Endothelial cell of umbilical vein (primary cell): ENCODE results near the gene RIMBP2. TPM values are rescaled to one million over a fixed set of nuclear protein-coding genes. Genes with fewer than 3 reads are reported as not detected.

ENCODE experiments used
- BruUV-seq: library from RNA; stranded (reverse); fragments of 400-500 nt; replicated peaks from 2 replicates; lab custom pipeline; 2021; lab: Mats Ljungman, UMichigan
- CTCF ChIA-PET: fragments of 300-600, 350-600 bp; sonication (Branson Sonifier 250); formaldehyde crosslinking; loops from one replicate; lab custom pipeline; 2021; ENCODE audit warnings: antibody characterized with exemption, inconsistent platforms; lab: Charles Lee
- POLR2A ChIA-PET: fragments of 300-600, 350-600 bp; sonication (Branson Sonifier 250); formaldehyde crosslinking; loops from one replicate; lab custom pipeline; 2021; ENCODE audit warnings: antibody characterized with exemption, inconsistent platforms; lab: Charles Lee
- DNase-seq: peaks from one replicate; pipeline ENCODE4 v3.0.0-alpha.2; 2011; ENCODE audit warnings: low read depth, low spot score
- FAIRE-seq: peaks from 2 replicates; lab custom pipeline; 2011; peaks lifted over from hg19 to GRCh38; lab: Jason Lieb, UNC
- H2AFZ ChIP-seq: 2 replicates; pipeline ENCODE4 v1.6.0; 2012; ENCODE audit warnings: low read depth, low read length, control low read depth, inconsistent platforms
- H3K27ac ChIP-seq: 2 replicates; pipeline ENCODE4 v1.5.1; 2011; ENCODE audit warnings: low read depth, mild to moderate bottlenecking, control low read depth, low read length, moderate library complexity; ENCODE audit not compliant: insufficient read depth
- H3K27me3 ChIP-seq, 2 experiments: 2 replicates each; pipeline versions ENCODE4 v1.6.0 to v1.6.1; 2011; ENCODE audit warnings: low read length in 2 of 2, mixed read lengths in 1 of 2; ENCODE audit not compliant: control insufficient read depth in 2 of 2, insufficient read depth in 2 of 2
- H3K36me3 ChIP-seq, 2 experiments: 2 replicates in 1 of 2; 3 replicates in 1 of 2; pipeline ENCODE4 v1.5.1; 2011; ENCODE audit warnings: low read length in 2 of 2, mild to moderate bottlenecking in 1 of 2, moderate library complexity in 1 of 2; ENCODE audit not compliant: control insufficient read depth in 2 of 2, insufficient read depth in 2 of 2; ENCODE audit errors: extremely low read depth in 1 of 2
- H3K4me1 ChIP-seq: 3 replicates; pipeline ENCODE4 v1.5.1; 2011; ENCODE audit warnings: mild to moderate bottlenecking, low read length; ENCODE audit not compliant: control insufficient read depth, insufficient read depth; ENCODE audit errors: extremely low read depth
- H3K4me2 ChIP-seq: 2 replicates; pipeline ENCODE4 v1.6.1; 2011; ENCODE audit warnings: low read length, control low read depth, mixed read lengths; ENCODE audit not compliant: insufficient read depth
- H3K4me3 ChIP-seq, 3 experiments: fragments of 200-600 bp in 1 of 3; sonication (generic), shearing (Covaris generic) in 1 of 3; replicated peaks in 1 of 3; 2 replicates each; pipeline ENCODE4 v1.5.1; 2011 to 2016; ENCODE audit warnings: control low read depth in 3 of 3, low read length in 3 of 3, mild to moderate bottlenecking in 2 of 3, inconsistent platforms in 1 of 3, low read depth in 1 of 3, moderate library complexity in 1 of 3; ENCODE audit not compliant: insufficient read depth in 1 of 3
- H3K79me2 ChIP-seq: 2 replicates; pipeline ENCODE4 v1.6.0; 2012; ENCODE audit warnings: low read length, inconsistent platforms; ENCODE audit not compliant: control insufficient read depth, insufficient read depth
- H3K9ac ChIP-seq: replicated peaks from 2 replicates; pipeline ENCODE3; 2011; ENCODE audit warnings: low read length, control low read depth; ENCODE audit not compliant: insufficient read depth; ENCODE audit errors: extremely low read depth
- H3K9me1 ChIP-seq: replicated peaks from 3 replicates; pipeline ENCODE4 v1.6.0; 2011; ENCODE audit warnings: mild to moderate bottlenecking, low read length; ENCODE audit not compliant: control insufficient read depth, insufficient read depth; ENCODE audit errors: extremely low read depth
- H3K9me3 ChIP-seq: replicated peaks from 2 replicates; pipeline ENCODE4 v1.5.1; 2012; ENCODE audit warnings: low read length, inconsistent platforms; ENCODE audit not compliant: control insufficient read depth, insufficient read depth
- H4K20me1 ChIP-seq: replicated peaks from 2 replicates; pipeline ENCODE3; 2011; ENCODE audit warnings: mild to moderate bottlenecking, low read length; ENCODE audit not compliant: control insufficient read depth, insufficient read depth; ENCODE audit errors: extremely low read depth
- CTCF ChIP-seq, 2 donors: IDR thresholded peaks; 1 replicate in 1 of 2; 2 replicates in 1 of 2; pipeline ENCODE4 v1.5.1; 2011; ENCODE audit warnings: low read length in 2 of 2, mild to moderate bottlenecking in 2 of 2, moderate library complexity in 2 of 2, control low read depth in 1 of 2, inconsistent platforms in 1 of 2, low read depth in 1 of 2; ENCODE audit not compliant: insufficient read depth in 1 of 2; ENCODE audit errors: extremely low read depth in 1 of 2
- EZH2 ChIP-seq: IDR thresholded peaks from 2 replicates; pipeline ENCODE4 v1.6.1; 2012; ENCODE audit warnings: borderline replicate concordance, low read depth, mild to moderate bottlenecking, moderate library complexity, low read length, inconsistent platforms; ENCODE audit not compliant: severe bottlenecking
- FOS ChIP-seq: IDR thresholded peaks from 2 replicates; pipeline ENCODE4 v1.6.1; 2011; ENCODE audit warnings: mild to moderate bottlenecking, low read length, moderate library complexity, borderline replicate concordance; ENCODE audit not compliant: insufficient read depth
- GATA2 ChIP-seq: IDR thresholded peaks from 2 replicates; pipeline ENCODE4 v1.7.0; 2011; ENCODE audit warnings: low read depth, mild to moderate bottlenecking, moderate library complexity, mixed read lengths, low read length; ENCODE audit not compliant: insufficient read length, insufficient read depth
- JUN ChIP-seq: IDR thresholded peaks from 2 replicates; pipeline ENCODE4 v1.6.1; 2011; ENCODE audit warnings: borderline replicate concordance, low read depth; ENCODE audit not compliant: insufficient read length, insufficient read depth
- MYC ChIP-seq: IDR thresholded peaks from one replicate; pipeline ENCODE4 v1.6.1; 2011; ENCODE audit warnings: mild to moderate bottlenecking, low read depth, low read length
- POLR2A ChIP-seq: IDR thresholded peaks from 2 replicates; pipeline ENCODE4 v1.6.1; 2012; ENCODE audit warnings: low read depth, mild to moderate bottlenecking, control low read depth, low read length
- POLR2AphosphoS5 ChIP-seq: IDR thresholded peaks from 2 replicates; pipeline ENCODE4 v1.6.1; 2012; ENCODE audit warnings: low read depth, mild to moderate bottlenecking, control low read depth, low read length, moderate library complexity; ENCODE audit not compliant: insufficient read depth
- dilution Hi-C: fragments of 300-500 bp; cut with MboI; formaldehyde crosslinking; loops from one replicate; pipeline ENCODE4 v1.15.0; 2019; ENCODE audit warnings: low sequenced_read_pairs; ENCODE audit not compliant: extremely low pct_ligation_motif_present
- intact Hi-C: fragments of 100-400 bp; cut with micrococcal nuclease; formaldehyde crosslinking; loops from one replicate; pipeline ENCODE4 v1.10.0; 2022
- polyA plus RNA-seq, 4 experiments: library from polyadenylated mRNA; depleted of rRNA in 3 of 4; stranded (reverse) in 3 of 4; unstranded in 1 of 4; fragments of >200 nt; gene quantifications; 2 replicates each; pipeline versions ENCODE4 v1.2.1 to v1.2.3, GENCODE V29; 2011 to 2012; ENCODE audit warnings: missing spikeins in 1 of 4
- total RNA-seq: library from RNA; stranded (reverse); gene quantifications from 2 replicates; pipeline ENCODE4 v1.2.3, GENCODE V29; 2021
- TF ChIP-seq, protein P1 (sequence below): IDR thresholded peaks from 2 replicates; pipeline ENCODE4 v1.6.1; 2011; ENCODE audit not compliant: insufficient read depth, insufficient read length

Gene RIMBP2
- total and polyA plus RNA-seq, 2 donors (not counting 3 experiments of a cell fraction or from before 2014, with no cell fraction given), result 0.04 TPM; not detected in 1

GRCh38 chr12:130667421-130667960, 48.6 kb downstream of the RIMBP2 start:
- Histone ChIP-seq H3K27me3 (no peaks in the 10 kb centered on the region), H3K9me1 (no peaks in the 10 kb centered on the region), H3K36me3 (no peaks in the 10 kb centered on the region), H3K79me2 (no peaks in the 10 kb centered on the region), H3K4me2 (no peak overlapping the region), H3K9me3 (no peaks in the 10 kb centered on the region), H3K9ac (no peak overlapping the region), H3K4me1 (no peaks in the 10 kb centered on the region), H4K20me1 (no peaks in the 10 kb centered on the region), H3K27ac (no peak overlapping the region), H2AFZ (no peak overlapping the region), H3K4me3 (no peak overlapping the region)
- ChIA-PET CTCF (no interaction called here), POLR2A (no interaction called here)
- no peak for FAIRE-seq
- dilution Hi-C loops, result no loop called here
- DNase-seq, result no peak
- BruUV-seq, result no TSS peak
- intact Hi-C loops, result no loop called here
- no peak for TF ChIP-seq CTCF (IDR thresholded peaks at IDR 0.05; ENCODE audit: extremely low read depth in 1 of 2, insufficient read depth in 1 of 2, low read depth in 1 of 2, low read length in 2 of 2)
- no peak for TF ChIP-seq EZH2
- no peak for TF ChIP-seq GATA2
- TF ChIP-seq FOS, result no peak
- no peak for TF ChIP-seq POLR2A
- no peak for TF ChIP-seq POLR2AphosphoS5
- TF ChIP-seq JUN, result no peak
- TF ChIP-seq, protein P1, sequence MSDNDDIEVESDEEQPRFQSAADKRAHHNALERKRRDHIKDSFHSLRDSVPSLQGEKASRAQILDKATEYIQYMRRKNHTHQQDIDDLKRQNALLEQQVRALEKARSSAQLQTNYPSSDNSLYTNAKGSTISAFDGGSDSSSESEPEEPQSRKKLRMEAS, result no peak
- TF ChIP-seq MYC, result no peak
